ENCODE measurements around the gene OR2T12.

GRCh38 chr1:248316796-248317195, 13.6 kb upstream of the OR2T12 start:
- no peak for TF ChIP-seq CTCF (IDR thresholded peaks at IDR 0.05)
- no peak for TF ChIP-seq POLR2A (IDR thresholded peaks at IDR 0.05)
